Stimulated activated CD8-positive, alpha-beta memory T cell treated with anti-CD3 and anti-CD28 coated beads, Interleukin-15, amount 100 ng/mL, for 1 hour (primary cell): Measurements from ENCODE around the gene MBP.
"Not testable (repeated sequence)": the region's sequence is repeated elsewhere in the genome, so short reads cannot be mapped to it uniquely, and the experiment has no call there.

Experiments used
- DNase-seq: peaks from one replicate; pipeline ENCODE4 v3.0.0-alpha.2; 2020; ENCODE audit warnings: low read depth

MBP gene

GRCh38 chr18:76970770-76971559, 161.6 kb downstream of the MBP start:
- DNase-seq, result no peak

- DNase-seq, result no peak
Observed at GRCh38 chr18:76967721-76968472, 164.7 kb downstream of the MBP start.

GRCh38 chr18:76967299-76967698, 165.3 kb downstream of the MBP start:
- DNase-seq, result not testable (repeated sequence)

- DNase-seq, result not testable (repeated sequence)
Observed at GRCh38 chr18:76965555-76966151, 166.9 kb downstream of the MBP start.

- DNase-seq, result no peak
Observed at GRCh38 chr18:76963936-76964335, 168.6 kb downstream of the MBP start.

- no peak for DNase-seq
Observed at GRCh38 chr18:76962851-76963250, 169.7 kb downstream of the MBP start.

GRCh38 chr18:76960528-76961035, 172.0 kb downstream of the MBP start:
- no peak for DNase-seq

- DNase-seq, result no peak
Observed at GRCh38 chr18:76959605-76960004, 173.0 kb downstream of the MBP start.

GRCh38 chr18:76958692-76959341, 173.8 kb downstream of the MBP start:
- DNase-seq, result no peak

GRCh38 chr18:76957384-76958355, 174.9 kb downstream of the MBP start:
- no peak for DNase-seq

GRCh38 chr18:76956648-76957047, 175.9 kb downstream of the MBP start:
- DNase-seq, result no peak

GRCh38 chr18:76955524-76956170, 176.9 kb downstream of the MBP start:
- no peak for DNase-seq

- DNase-seq, result no peak
Observed at GRCh38 chr18:76953583-76954233, 178.9 kb downstream of the MBP start.

- no peak for DNase-seq
Observed at GRCh38 chr18:76953156-76953555, 179.4 kb downstream of the MBP start.

- DNase-seq, result no peak
Observed at GRCh38 chr18:76952747-76953146, 179.8 kb downstream of the MBP start.

GRCh38 chr18:76951456-76952247, 180.9 kb downstream of the MBP start:
- DNase-seq, result no peak

- no peak for DNase-seq
Observed at GRCh38 chr18:76948345-76948744, 184.2 kb downstream of the MBP start.

- DNase-seq, result not testable (repeated sequence)
Observed at GRCh38 chr18:76944346-76944745, 188.2 kb downstream of the MBP start.
